HK-2 (cell line): Measurements from ENCODE around the gene NFYC.

Experiments used
- DNase-seq: peaks from one replicate; pipeline ENCODE4 v3.0.0-alpha.2; 2018; ENCODE audit not compliant: unreplicated experiment

Gene NFYC

GRCh38 chr1:40783001-40783905 lies 91.7 kb downstream of the NFYC start, which contains the start of gene KCNQ4:
Gene KCNQ4 (plus strand): TSS chr1:40783787. CDS start chr1:40784094, 307 bp downstream.
- peak; percentile 35 for DNase-seq

GRCh38 chr1:40784141-40784770 lies 92.8 kb downstream of the NFYC start:
- no peak for DNase-seq

GRCh38 chr1:40784771-40785151 lies 93.3 kb downstream of the NFYC start:
- no peak for DNase-seq

GRCh38 chr1:40785446-40785845 lies 93.9 kb downstream of the NFYC start:
- no peak for DNase-seq

- no peak for DNase-seq
These were observed 94.9 kb downstream of the NFYC start for GRCh38 chr1:40786171-40786994.

- no peak for DNase-seq
These were observed 95.6 kb downstream of the NFYC start for GRCh38 chr1:40786995-40787705.

- DNase-seq = no peak
These were observed 96.4 kb downstream of the NFYC start for GRCh38 chr1:40787737-40788560.

- no peak for DNase-seq
These were observed 97.2 kb downstream of the NFYC start for GRCh38 chr1:40788561-40789341.

- DNase-seq = no peak
These were observed 97.8 kb downstream of the NFYC start for GRCh38 chr1:40789342-40789598.

GRCh38 chr1:40789661-40790430 lies 98.3 kb downstream of the NFYC start:
- no peak for DNase-seq

- DNase-seq = no peak
These were observed 100.5 kb downstream of the NFYC start for GRCh38 chr1:40792036-40792435.

- DNase-seq = no peak
These were observed 102.1 kb downstream of the NFYC start for GRCh38 chr1:40793617-40794016.

- no peak for DNase-seq
These were observed 102.5 kb downstream of the NFYC start for GRCh38 chr1:40794048-40794447.

- DNase-seq = no peak
These were observed 103.6 kb downstream of the NFYC start for GRCh38 chr1:40794974-40795715.

- no peak for DNase-seq
These were observed 104.5 kb downstream of the NFYC start for GRCh38 chr1:40795811-40796586.

GRCh38 chr1:40796939-40797667 lies 105.6 kb downstream of the NFYC start:
- no peak for DNase-seq

- DNase-seq = no peak
These were observed 106.1 kb downstream of the NFYC start for GRCh38 chr1:40797668-40798010.
